ENCODE results near the gene CD72. TPM values are rescaled to one million over a fixed set of nuclear protein-coding genes. Genes with fewer than 3 reads are reported as not detected.
"Not testable (repeated sequence)": the region's sequence is repeated elsewhere in the genome, so short reads cannot be mapped to it uniquely, and the experiment has no call there.

Gene CD72
- total and polyA plus RNA-seq, 4 donors = 2.0 to 5.7 (median 3.5) TPM

DNA sequence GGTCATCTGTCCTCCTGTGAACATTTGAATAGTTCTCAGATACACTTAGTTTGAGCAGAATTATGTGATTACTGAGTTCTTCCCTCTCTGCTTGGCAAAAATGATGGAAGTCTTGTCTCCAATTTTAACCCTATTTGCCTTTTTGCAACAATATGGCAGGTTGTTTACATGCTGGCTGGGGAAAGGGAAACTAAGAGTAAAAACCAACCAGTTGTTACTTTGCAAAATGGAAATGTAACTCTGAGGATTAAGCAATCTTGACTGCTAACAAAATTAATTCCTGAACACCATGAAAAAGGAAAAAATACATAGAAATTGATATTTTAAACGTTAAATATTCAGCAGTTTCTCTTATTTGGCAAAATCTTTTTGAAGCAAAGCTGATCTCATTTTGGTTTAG is 21.4 kb upstream of the CD72 start:
- WGBS = 89% methylated on average over 1 of the region's 1 CpG
- H3K27ac ChIP-seq (ENCODE audit: low read depth in 1 of 2, low read length in 2 of 2) = no peak overlapping the region
- no peak for DNase-seq (ENCODE audit: low spot score)
- no peak overlapping the region for H3K4me3 ChIP-seq (ENCODE audit: low read depth in 1 of 3, low read length in 3 of 3)
- H3K9me3 ChIP-seq (ENCODE audit: control insufficient read depth in 4 of 4, low read length in 3 of 4) = no peaks in the 10 kb centered on the region
- no peaks in the 10 kb centered on the region for H3K27me3 ChIP-seq (ENCODE audit: control insufficient read depth in 4 of 4, insufficient read depth in 4 of 4, low read length in 3 of 4)
- no peaks in the 10 kb centered on the region for H3K4me1 ChIP-seq (ENCODE audit: control insufficient read depth in 4 of 4, insufficient read depth in 4 of 4, low read length in 3 of 4)
- H3K36me3 ChIP-seq (ENCODE audit: control insufficient read depth in 4 of 4, insufficient read depth in 3 of 4, low read depth in 1 of 4, low read length in 3 of 4) = no peaks in the 10 kb centered on the region
- TF ChIP-seq JUND (IDR thresholded peaks at IDR 0.05) (no peak), TAF1 (conservative IDR thresholded peaks at IDR 0.05) (no peak)
- TF ChIP-seq, protein P1, sequence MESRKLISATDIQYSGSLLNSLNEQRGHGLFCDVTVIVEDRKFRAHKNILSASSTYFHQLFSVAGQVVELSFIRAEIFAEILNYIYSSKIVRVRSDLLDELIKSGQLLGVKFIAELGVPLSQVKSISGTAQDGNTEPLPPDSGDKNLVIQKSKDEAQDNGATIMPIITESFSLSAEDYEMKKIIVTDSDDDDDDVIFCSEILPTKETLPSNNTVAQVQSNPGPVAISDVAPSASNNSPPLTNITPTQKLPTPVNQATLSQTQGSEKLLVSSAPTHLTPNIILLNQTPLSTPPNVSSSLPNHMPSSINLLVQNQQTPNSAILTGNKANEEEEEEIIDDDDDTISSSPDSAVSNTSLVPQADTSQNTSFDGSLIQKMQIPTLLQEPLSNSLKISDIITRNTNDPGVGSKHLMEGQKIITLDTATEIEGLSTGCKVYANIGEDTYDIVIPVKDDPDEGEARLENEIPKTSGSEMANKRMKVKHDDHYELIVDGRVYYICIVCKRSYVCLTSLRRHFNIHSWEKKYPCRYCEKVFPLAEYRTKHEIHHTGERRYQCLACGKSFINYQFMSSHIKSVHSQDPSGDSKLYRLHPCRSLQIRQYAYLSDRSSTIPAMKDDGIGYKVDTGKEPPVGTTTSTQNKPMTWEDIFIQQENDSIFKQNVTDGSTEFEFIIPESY (IDR thresholded peaks at IDR 0.05) = no peak
- H3K9ac ChIP-seq (ENCODE audit: low read depth in 1 of 2, low read length in 2 of 2) = no peak overlapping the region

DNA sequence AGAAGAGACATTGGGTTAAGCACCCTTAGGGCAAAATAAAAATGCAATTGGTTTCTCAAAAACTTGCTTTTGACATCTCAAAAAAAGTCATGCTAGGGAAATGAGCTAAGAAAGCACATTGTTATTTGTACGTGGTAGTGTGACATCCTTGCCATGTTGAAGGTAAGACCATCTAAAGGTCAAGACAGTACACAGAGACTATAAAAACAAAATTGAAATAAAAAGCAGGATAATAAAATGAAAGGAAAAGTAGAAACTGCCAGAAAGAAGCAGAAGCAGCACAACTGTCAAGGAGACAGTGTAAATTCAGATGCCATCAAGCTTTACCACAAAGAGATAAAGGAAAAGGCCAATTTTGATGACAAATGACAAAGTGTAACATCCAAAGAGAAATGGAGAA is 21.0 kb upstream of the CD72 start:
- H3K27me3 ChIP-seq (ENCODE audit: control insufficient read depth in 4 of 4, insufficient read depth in 4 of 4, low read length in 3 of 4); H3K4me3 ChIP-seq (ENCODE audit: low read depth in 1 of 3, low read length in 3 of 3); H3K9me3 ChIP-seq (ENCODE audit: control insufficient read depth in 4 of 4, low read length in 3 of 4); H3K4me1 ChIP-seq (ENCODE audit: control insufficient read depth in 4 of 4, insufficient read depth in 4 of 4, low read length in 3 of 4); H3K36me3 ChIP-seq (ENCODE audit: control insufficient read depth in 4 of 4, insufficient read depth in 3 of 4, low read depth in 1 of 4, low read length in 3 of 4); H3K27ac ChIP-seq (ENCODE audit: low read depth in 1 of 2, low read length in 2 of 2); H3K9ac ChIP-seq (ENCODE audit: low read depth in 1 of 2, low read length in 2 of 2); DNase-seq (ENCODE audit: low spot score): not testable (repeated sequence)
- 68% methylated on average over 1 of the region's 1 CpG for WGBS

DNA sequence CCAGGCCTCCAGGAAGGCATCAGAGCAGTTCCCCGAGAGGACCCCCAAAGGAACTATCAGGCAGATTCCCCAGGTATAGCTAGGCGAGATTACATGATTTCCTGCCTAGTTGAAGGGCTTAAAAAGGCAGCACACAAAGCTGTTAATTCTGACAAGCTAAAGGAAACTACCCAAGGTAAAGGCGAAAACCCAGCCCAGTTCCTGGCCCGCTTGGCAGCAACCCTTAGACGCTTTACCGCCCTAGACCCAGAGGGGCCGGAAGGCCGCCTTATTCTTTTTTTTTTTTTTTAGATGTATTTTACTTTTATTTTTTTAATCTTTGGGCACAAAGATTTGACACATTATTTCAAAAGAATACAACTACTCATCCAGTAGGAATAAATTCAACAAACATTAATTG is 20.5 kb upstream of the CD72 start:
- H3K27ac ChIP-seq (ENCODE audit: low read depth in 1 of 2, low read length in 2 of 2); H3K4me3 ChIP-seq (ENCODE audit: low read depth in 1 of 3, low read length in 3 of 3); H3K9ac ChIP-seq (ENCODE audit: low read depth in 1 of 2, low read length in 2 of 2); H3K9me3 ChIP-seq (ENCODE audit: control insufficient read depth in 4 of 4, low read length in 3 of 4); H3K27me3 ChIP-seq (ENCODE audit: control insufficient read depth in 4 of 4, insufficient read depth in 4 of 4, low read length in 3 of 4); DNase-seq (ENCODE audit: low spot score); H3K36me3 ChIP-seq (ENCODE audit: control insufficient read depth in 4 of 4, insufficient read depth in 3 of 4, low read depth in 1 of 4, low read length in 3 of 4); H3K4me1 ChIP-seq (ENCODE audit: control insufficient read depth in 4 of 4, insufficient read depth in 4 of 4, low read length in 3 of 4): not testable (repeated sequence)
- WGBS = 62% methylated on average over 7 of the region's 8 CpGs

DNA sequence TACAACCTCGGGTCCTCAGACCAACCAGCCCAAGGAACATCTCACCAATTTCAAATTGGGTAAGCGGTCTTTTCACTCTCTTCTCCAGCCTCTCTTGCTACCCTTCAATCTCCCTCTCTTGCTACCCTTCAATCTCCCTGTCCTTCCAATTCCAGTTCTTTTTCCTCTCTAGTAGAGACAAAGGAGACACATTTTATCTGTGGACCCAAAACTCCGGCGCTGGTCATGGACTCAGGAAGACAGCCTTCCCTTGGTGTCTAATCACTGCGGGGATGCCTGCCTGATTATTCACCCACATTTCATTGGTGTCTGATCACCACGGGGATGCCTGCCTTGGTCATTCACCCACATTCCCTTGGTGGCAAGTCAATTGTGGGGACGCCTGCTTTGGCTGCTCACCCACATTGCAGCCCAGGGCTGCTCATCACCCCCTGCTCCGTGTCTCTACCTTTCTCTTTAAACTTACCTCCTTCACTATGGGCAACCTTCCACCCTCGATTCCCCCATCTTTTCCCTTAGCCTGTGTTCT is 19.3 kb upstream of the CD72 start:
- not testable (repeated sequence) for H3K4me3 ChIP-seq (ENCODE audit: low read depth in 1 of 3, low read length in 3 of 3); H3K9me3 ChIP-seq (ENCODE audit: control insufficient read depth in 4 of 4, low read length in 3 of 4); H3K9ac ChIP-seq (ENCODE audit: low read depth in 1 of 2, low read length in 2 of 2); H3K27me3 ChIP-seq (ENCODE audit: control insufficient read depth in 4 of 4, insufficient read depth in 4 of 4, low read length in 3 of 4); H3K27ac ChIP-seq (ENCODE audit: low read depth in 1 of 2, low read length in 2 of 2); H3K36me3 ChIP-seq (ENCODE audit: control insufficient read depth in 4 of 4, insufficient read depth in 3 of 4, low read depth in 1 of 4, low read length in 3 of 4); H3K4me1 ChIP-seq (ENCODE audit: control insufficient read depth in 4 of 4, insufficient read depth in 4 of 4, low read length in 3 of 4); DNase-seq (ENCODE audit: low spot score)
- 95% methylated on average over 9 of the region's 9 CpGs for WGBS

DNA sequence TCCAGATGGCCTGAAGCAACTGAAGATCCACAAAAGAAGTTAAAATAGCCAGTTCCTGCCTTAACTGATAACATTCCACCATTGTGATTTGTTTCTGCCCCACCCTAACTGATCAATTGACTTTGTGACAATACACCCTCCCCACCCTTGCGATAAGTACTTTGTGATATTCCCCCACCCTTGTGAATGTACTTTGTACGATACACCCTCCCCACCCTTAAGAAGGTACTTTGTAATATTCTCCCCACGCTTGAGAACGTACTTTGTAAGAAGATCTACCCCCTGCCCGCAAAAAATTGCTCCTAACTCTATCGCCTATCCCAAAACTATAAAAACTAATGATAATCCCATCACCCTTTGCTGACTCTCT is 18.6 kb upstream of the CD72 start:
- H3K4me3 ChIP-seq (ENCODE audit: low read depth in 1 of 3, low read length in 3 of 3); H3K27me3 ChIP-seq (ENCODE audit: control insufficient read depth in 4 of 4, insufficient read depth in 4 of 4, low read length in 3 of 4); H3K36me3 ChIP-seq (ENCODE audit: control insufficient read depth in 4 of 4, insufficient read depth in 3 of 4, low read depth in 1 of 4, low read length in 3 of 4); H3K9ac ChIP-seq (ENCODE audit: low read depth in 1 of 2, low read length in 2 of 2); H3K9me3 ChIP-seq (ENCODE audit: control insufficient read depth in 4 of 4, low read length in 3 of 4); DNase-seq (ENCODE audit: low spot score); H3K4me1 ChIP-seq (ENCODE audit: control insufficient read depth in 4 of 4, insufficient read depth in 4 of 4, low read length in 3 of 4): not testable (repeated sequence)
- peak overlapping the region in 1 of 2 donors; percentile 28 for H3K27ac ChIP-seq (ENCODE audit: low read depth in 1 of 2, low read length in 2 of 2)
- 98% methylated on average over 6 of the region's 6 CpGs for WGBS

Data from liver (tissue), 9 donors.